Activated T-helper 1 cell treated with anti-CD3 and anti-CD28 coated beads, Interleukin-12 subunit alpha, Interleukin-12 subunit beta, Interleukin-2, Interleukin-4 antibody, amounts not matched to agents 30 ng/mL and 10 ng/mL and 1 ng/mL, durations not matched to agents 14 hours and 24 hours and 36 hours (primary cell): Measurements from ENCODE around the gene SIRT7. TPM values are rescaled to one million over a fixed set of nuclear protein-coding genes. Genes with fewer than 3 reads are reported as not detected.

Source experiments
- DNase-seq: peaks from one replicate; pipeline ENCODE4 v3.0.0; 2021; ENCODE audit warnings: low spot score
- H3K27ac Mint-ChIP-seq: one replicate; pipeline ENCODE4 v1.8.0; 2021; ENCODE audit warnings: mild to moderate bottlenecking, mixed read lengths
- H3K27me3 Mint-ChIP-seq: one replicate; pipeline ENCODE4 v1.8.0; 2022; ENCODE audit warnings: mild to moderate bottlenecking, moderate library complexity, mixed read lengths; ENCODE audit not compliant: insufficient read depth
- H3K36me3 Mint-ChIP-seq: one replicate; pipeline ENCODE4 v1.8.0; 2021; ENCODE audit warnings: low read depth, mixed read lengths
- H3K4me1 Mint-ChIP-seq: one replicate; pipeline ENCODE4 v1.8.0; 2021; ENCODE audit warnings: low read depth, mixed read lengths
- H3K4me3 Mint-ChIP-seq: one replicate; pipeline ENCODE4 v1.8.0; 2021; ENCODE audit warnings: mild to moderate bottlenecking, moderate library complexity, mixed read lengths
- H3K9me3 Mint-ChIP-seq: one replicate; pipeline ENCODE4 v1.8.0; 2021; ENCODE audit warnings: mixed read lengths
- intact Hi-C: fragments of 100-400 bp; cut with micrococcal nuclease; formaldehyde crosslinking; loops from one replicate; pipeline ENCODE4 v1.15.1; 2024
- total RNA-seq: library from RNA; stranded (reverse); gene quantifications from 2 replicates; pipeline ENCODE4 v1.2.3, GENCODE V29; 2022

Gene SIRT7
- total RNA-seq, 1 donor from 2014 or later, result 57.5 TPM

GRCh38 chr17:81915331-81915730 is 2.6 kb downstream of the SIRT7 start:
- Mint-ChIP-seq H3K4me1 (peaks cover 45% of the 10 kb centered on the region), H3K9me3 (no peaks in the 10 kb centered on the region), H3K36me3 (peaks cover 34% of the 10 kb centered on the region), H3K27me3 (no peaks in the 10 kb centered on the region), H3K27ac (no peak overlapping the region), H3K4me3 (no peak overlapping the region)
- DNase-seq, result no peak
- intact Hi-C loops, result no loop called here

- Mint-ChIP-seq H3K9me3 (no peaks in the 10 kb centered on the region), H3K27me3 (no peaks in the 10 kb centered on the region), H3K27ac (no peak overlapping the region), H3K36me3 (peaks cover 31% of the 10 kb centered on the region), H3K4me3 (no peak overlapping the region), H3K4me1 (peaks cover 47% of the 10 kb centered on the region)
- intact Hi-C loops, result no loop called here
- DNase-seq, result no peak
Measured at GRCh38 chr17:81914103-81914850, 3.7 kb downstream of the SIRT7 start.

GRCh38 chr17:81913394-81914102 is 4.4 kb downstream of the SIRT7 start:
- peaks cover 26% of the 10 kb centered on the region for H3K36me3 Mint-ChIP-seq
- H3K27ac Mint-ChIP-seq, result no peak overlapping the region
- no peaks in the 10 kb centered on the region for H3K9me3 Mint-ChIP-seq
- intact Hi-C loops, result no loop called here
- peak overlapping the region; percentile 15 for H3K4me3 Mint-ChIP-seq
- H3K27me3 Mint-ChIP-seq, result no peaks in the 10 kb centered on the region
- no peak for DNase-seq
- peaks cover 39% of the 10 kb centered on the region for H3K4me1 Mint-ChIP-seq

GRCh38 chr17:81912441-81913309 is 5.3 kb downstream of the SIRT7 start:
- DNase-seq, result no peak
- peaks cover 34% of the 10 kb centered on the region for H3K4me1 Mint-ChIP-seq
- H3K27ac Mint-ChIP-seq, result peak overlapping the region; percentile 32
- intact Hi-C loops, result no loop called here
- no peaks in the 10 kb centered on the region for H3K27me3 Mint-ChIP-seq
- peaks cover 29% of the 10 kb centered on the region for H3K36me3 Mint-ChIP-seq
- no peaks in the 10 kb centered on the region for H3K9me3 Mint-ChIP-seq
- H3K4me3 Mint-ChIP-seq, result peak overlapping the region; percentile 47

- H3K9me3 Mint-ChIP-seq, result no peaks in the 10 kb centered on the region
- intact Hi-C loops, result loop anchor here (1.0 to 2.0 kb wide), 4 partner anchors 15 to 80 kb away; partner anchors contain the start of genes ALYREF, ANAPC11, MAFG and P4HB
- no peaks in the 10 kb centered on the region for H3K27me3 Mint-ChIP-seq
- H3K27ac Mint-ChIP-seq, result peak overlapping the region; percentile 61
- peak overlapping the region; percentile 71 for H3K4me3 Mint-ChIP-seq
- H3K36me3 Mint-ChIP-seq, result peaks cover 24% of the 10 kb centered on the region
- peaks cover 30% of the 10 kb centered on the region for H3K4me1 Mint-ChIP-seq
- no peak for DNase-seq
Measured at GRCh38 chr17:81911969-81912368, 6.0 kb downstream of the SIRT7 start.

- H3K4me1 Mint-ChIP-seq, result peaks cover 26% of the 10 kb centered on the region
- peaks cover 22% of the 10 kb centered on the region for H3K36me3 Mint-ChIP-seq
- H3K27me3 Mint-ChIP-seq, result no peaks in the 10 kb centered on the region
- no peaks in the 10 kb centered on the region for H3K9me3 Mint-ChIP-seq
- H3K27ac Mint-ChIP-seq, result peak within 1 kb of the TSS; percentile 61
- H3K4me3 Mint-ChIP-seq, result peak within 1 kb of the TSS; percentile 88
- intact Hi-C loops, result loop anchor here (1.0 to 2.0 kb wide), 4 partner anchors 15 to 79 kb away; partner anchors contain the start of genes ALYREF, ANAPC11, MAFG and P4HB
- DNase-seq, result peak; percentile 91
Measured at GRCh38 chr17:81911277-81911961, 6.6 kb downstream of the SIRT7 start, which contains the start of gene PCYT2. PCYT2 (minus strand) TSS chr17:81911399; CDS start chr17:81911355, 44 bp downstream.

GRCh38 chr17:81910840-81911276 is 7.1 kb downstream of the SIRT7 start:
- intact Hi-C loops, result loop anchor here (1.0 to 2.0 kb wide), 4 partner anchors 16 to 79 kb away; partner anchors contain the start of genes ALYREF, ANAPC11, MAFG and P4HB
- peak overlapping the region; percentile 88 for H3K4me3 Mint-ChIP-seq
- no peaks in the 10 kb centered on the region for H3K27me3 Mint-ChIP-seq
- no peak for DNase-seq
- no peaks in the 10 kb centered on the region for H3K9me3 Mint-ChIP-seq
- H3K4me1 Mint-ChIP-seq, result peaks cover 21% of the 10 kb centered on the region
- H3K36me3 Mint-ChIP-seq, result peaks cover 18% of the 10 kb centered on the region
- peak overlapping the region; percentile 48 for H3K27ac Mint-ChIP-seq

DNA sequence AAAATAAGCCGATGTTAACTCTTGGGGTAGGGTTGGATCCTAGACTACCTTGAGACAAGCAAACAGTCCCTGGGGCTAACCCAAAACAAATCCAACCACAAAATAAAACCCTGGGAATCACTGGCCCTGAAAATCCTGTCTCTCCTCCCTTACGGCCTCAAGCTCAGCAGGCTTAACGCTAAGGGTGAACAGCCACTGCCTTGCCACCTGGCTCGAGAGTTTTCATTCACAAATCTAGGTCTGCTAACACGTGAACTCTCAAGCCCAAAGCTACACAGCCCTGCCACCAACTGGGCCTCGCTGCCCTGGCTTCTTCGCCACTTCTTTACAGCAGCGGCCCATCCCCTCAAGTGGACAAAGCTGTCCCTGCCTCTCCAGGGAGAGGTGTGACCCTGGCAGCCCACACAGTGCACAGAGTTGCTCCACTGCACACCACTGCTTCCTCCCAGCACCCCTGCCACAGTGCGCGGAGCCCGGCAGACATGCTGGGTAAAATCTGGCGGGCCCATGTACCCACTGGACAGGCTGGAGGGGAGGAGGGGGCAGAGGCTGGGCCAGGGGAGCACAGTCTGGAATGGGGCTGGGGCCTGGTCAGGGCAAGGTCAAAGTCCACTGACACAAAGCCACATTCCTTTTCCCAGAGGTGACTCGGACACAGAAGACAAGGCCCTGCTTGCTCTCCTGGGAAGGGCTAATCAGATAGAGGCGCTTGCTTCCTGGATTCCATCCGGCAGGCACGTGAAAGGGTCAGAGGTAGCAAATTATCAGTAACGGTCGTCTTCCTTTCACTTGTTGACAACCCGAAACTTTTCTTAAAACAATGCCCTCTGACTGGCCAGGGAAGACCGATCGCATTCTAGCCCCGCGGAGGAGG is 7.8 kb downstream of the SIRT7 start:
- no peaks in the 10 kb centered on the region for H3K9me3 Mint-ChIP-seq
- H3K4me3 Mint-ChIP-seq, result peak overlapping the region; percentile 88
- no peaks in the 10 kb centered on the region for H3K27me3 Mint-ChIP-seq
- no peak for DNase-seq
- peaks cover 17% of the 10 kb centered on the region for H3K36me3 Mint-ChIP-seq
- peaks cover 19% of the 10 kb centered on the region for H3K4me1 Mint-ChIP-seq
- intact Hi-C loops, result loop anchor here (2.0 kb wide), 2 partner anchors 17 to 19 kb away; partner anchors contain the start of genes ALYREF, ANAPC11 and MAFG
- H3K27ac Mint-ChIP-seq, result peak overlapping the region; percentile 48

DNA sequence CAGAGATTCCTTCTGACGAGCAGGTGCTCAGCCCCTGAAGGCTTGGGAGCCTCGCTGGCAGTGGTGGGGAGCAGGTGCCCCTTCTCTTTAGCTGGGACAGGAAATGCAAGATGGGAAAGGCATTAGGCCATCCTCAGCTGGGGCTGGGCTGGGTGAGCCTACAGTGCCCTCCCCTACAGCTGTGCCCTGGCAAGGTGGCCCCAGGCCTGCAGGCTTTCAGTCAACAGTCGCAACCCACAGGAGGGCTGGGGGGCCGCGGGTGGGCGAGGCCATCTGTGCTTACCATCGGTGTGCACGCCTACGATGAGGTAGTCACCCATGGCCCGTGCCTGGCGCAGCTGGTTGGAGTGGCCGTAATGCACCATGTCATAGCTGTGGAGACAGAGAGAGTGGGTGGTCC is 8.7 kb downstream of the SIRT7 start:
- Mint-ChIP-seq H3K4me1 (peaks cover 19% of the 10 kb centered on the region), H3K36me3 (peaks cover 14% of the 10 kb centered on the region), H3K4me3 (peak overlapping the region; percentile 88), H3K27me3 (no peaks in the 10 kb centered on the region), H3K9me3 (no peaks in the 10 kb centered on the region), H3K27ac (peak overlapping the region; percentile 23)
- no peak for DNase-seq
- intact Hi-C loops, result no loop called here

DNA sequence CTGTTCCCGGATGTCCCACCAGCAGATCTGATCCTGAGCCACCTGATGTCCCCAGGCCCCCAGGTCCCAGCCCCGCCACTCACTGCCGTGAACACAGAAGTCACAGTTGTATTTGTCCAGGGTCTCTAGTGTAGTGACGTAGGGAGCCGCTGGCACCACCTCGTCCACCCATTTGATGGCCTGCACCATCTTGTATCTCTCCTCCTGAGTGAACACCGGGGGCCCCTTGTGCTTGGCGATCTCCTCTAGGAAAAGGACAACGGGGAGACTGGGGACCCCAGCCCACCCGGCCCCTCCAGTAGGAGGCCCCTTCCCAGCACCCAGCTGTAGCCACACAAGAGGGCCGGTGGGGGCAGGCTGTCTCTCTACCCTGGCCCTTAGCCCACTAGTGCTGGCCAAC is 9.2 kb downstream of the SIRT7 start:
- H3K27ac Mint-ChIP-seq, result no peak overlapping the region
- H3K4me1 Mint-ChIP-seq, result peaks cover 19% of the 10 kb centered on the region
- H3K27me3 Mint-ChIP-seq, result no peaks in the 10 kb centered on the region
- H3K9me3 Mint-ChIP-seq, result no peaks in the 10 kb centered on the region
- DNase-seq, result no peak
- H3K36me3 Mint-ChIP-seq, result peaks cover 14% of the 10 kb centered on the region
- H3K4me3 Mint-ChIP-seq, result peak overlapping the region; percentile 88
- intact Hi-C loops, result no loop called here
